ENCODE data around the gene WFDC2.

GRCh38 chr20:45456632-45457031 is 12.9 kb upstream of the WFDC2 start:
- TF ChIP-seq SMC3 (IDR thresholded peaks at IDR 0.05; ENCODE audit: low read depth, low read length) (no peak), CTCF (conservative IDR thresholded peaks at IDR 0.05; ENCODE audit: low read depth, low read length) (no peak; the same call in 1 of the 2 replicates), POLR2A (IDR thresholded peaks at IDR 0.05; ENCODE audit: low read depth, low read length) (no peak), USF2 (IDR thresholded peaks at IDR 0.05; ENCODE audit: low read depth, low read length) (no peak), MXI1 (IDR thresholded peaks at IDR 0.05; ENCODE audit: borderline replicate concordance, low read depth, low read length) (no peak), RAD21 (IDR thresholded peaks at IDR 0.05; ENCODE audit: low read length) (no peak)

All from IMR-90 (cell line).